Measurements from ENCODE around the gene PSMB8.
"Not testable (repeated sequence)": the region's sequence is repeated elsewhere in the genome, so short reads cannot be mapped to it uniquely, and the experiment has no call there.

PSMB8 gene

GRCh38 chr6:32805404-32805803 lies 38.4 kb downstream of the PSMB8 start:
- DNase-seq; H3K9me3 ChIP-seq (ENCODE audit: control extremely low read depth in 1 of 5, control insufficient read depth in 4 of 5, insufficient read depth in 2 of 5, low read depth in 1 of 5, low read length in 4 of 5); H3K4me3 ChIP-seq (ENCODE audit: control insufficient read depth in 1 of 7, extremely low read depth in 1 of 7, insufficient read depth in 4 of 7, low read depth in 2 of 7, low read length in 6 of 7); H3K4me1 ChIP-seq (ENCODE audit: control extremely low read depth in 1 of 4, control insufficient read depth in 4 of 4, insufficient read depth in 4 of 4, low read length in 3 of 4); POLR2A ChIA-PET; H3K36me3 ChIP-seq (ENCODE audit: control insufficient read depth in 4 of 4, insufficient read depth in 4 of 4, low read length in 3 of 4); H3K27ac ChIP-seq (ENCODE audit: insufficient read depth in 1 of 2, low read depth in 1 of 2, low read length in 2 of 2, poor library complexity in 1 of 2, severe bottlenecking in 2 of 2); H3K27me3 ChIP-seq (replicated peaks in 2 of 5; ENCODE audit: control insufficient read depth in 4 of 5, insufficient read depth in 5 of 5, low read length in 4 of 5): not testable (repeated sequence)
- CTCF ChIA-PET = interaction anchor here (1.0 to 1.7 kb wide), 2 partner anchors 12 to 33 kb away, joined by 3 read pairs; partner anchors contain the start of gene TAP2

GRCh38 chr6:32803416-32803815 lies 40.4 kb downstream of the PSMB8 start:
- Histone ChIP-seq H3K27me3 (replicated peaks in 2 of 5; ENCODE audit: control insufficient read depth in 4 of 5, insufficient read depth in 5 of 5, low read length in 4 of 5) (no peaks in the 10 kb centered on the region), H3K36me3 (ENCODE audit: control insufficient read depth in 4 of 4, insufficient read depth in 4 of 4, low read length in 3 of 4) (no peaks in the 10 kb centered on the region), H3K4me1 (ENCODE audit: control extremely low read depth in 1 of 4, control insufficient read depth in 4 of 4, insufficient read depth in 4 of 4, low read length in 3 of 4) (peaks cover 0 to 8% (median 6%) of the 10 kb centered on the region in 4 experiments), H3K27ac (ENCODE audit: insufficient read depth in 1 of 2, low read depth in 1 of 2, low read length in 2 of 2, poor library complexity in 1 of 2, severe bottlenecking in 2 of 2) (no peak overlapping the region), H3K4me3 (ENCODE audit: control insufficient read depth in 1 of 7, extremely low read depth in 1 of 7, insufficient read depth in 4 of 7, low read depth in 2 of 7, low read length in 6 of 7) (no peak overlapping the region), H3K9me3 (ENCODE audit: control extremely low read depth in 1 of 5, control insufficient read depth in 4 of 5, insufficient read depth in 2 of 5, low read depth in 1 of 5, low read length in 4 of 5) (peaks cover 0 to 9% (median 2%) of the 10 kb centered on the region in 5 experiments)
- ChIA-PET POLR2A (no interaction called here), CTCF (interaction anchor here (0.9 to 1.3 kb wide), 3 partner anchors 22 to 390 kb away, joined by 3 to 5 read pairs (median 3); no protein-coding TSS in a partner anchor)
- no CpG with 5 or more reads among the region's 2 CpGs for WGBS (ENCODE audit: insufficient coverage)
- peak in 1 of 3 donors; percentile 11 for DNase-seq

- CTCF ChIA-PET = interaction anchor here (0.9 to 1.5 kb wide), 7 partner anchors 9 to 56 kb away, joined by 3 to 6 read pairs (median 4); partner anchors contain the start of genes HLA-DQB2 and TAP2
- no peak for DNase-seq
- no CpG with 5 or more reads among the region's 3 CpGs for WGBS (ENCODE audit: insufficient coverage)
- Histone ChIP-seq H3K4me3 (ENCODE audit: control insufficient read depth in 1 of 7, extremely low read depth in 1 of 7, insufficient read depth in 4 of 7, low read depth in 2 of 7, low read length in 6 of 7) (no peak overlapping the region), H3K36me3 (ENCODE audit: control insufficient read depth in 4 of 4, insufficient read depth in 4 of 4, low read length in 3 of 4) (no peaks in the 10 kb centered on the region), H3K27ac (ENCODE audit: insufficient read depth in 1 of 2, low read depth in 1 of 2, low read length in 2 of 2, poor library complexity in 1 of 2, severe bottlenecking in 2 of 2) (no peak overlapping the region), H3K27me3 (replicated peaks in 2 of 5; ENCODE audit: control insufficient read depth in 4 of 5, insufficient read depth in 5 of 5, low read length in 4 of 5) (no peaks in the 10 kb centered on the region), H3K4me1 (ENCODE audit: control extremely low read depth in 1 of 4, control insufficient read depth in 4 of 4, insufficient read depth in 4 of 4, low read length in 3 of 4) (peaks cover 4 to 25% (median 21%) of the 10 kb centered on the region in 4 experiments), H3K9me3 (ENCODE audit: control extremely low read depth in 1 of 5, control insufficient read depth in 4 of 5, insufficient read depth in 2 of 5, low read depth in 1 of 5, low read length in 4 of 5) (peaks cover 0 to 10% (median 2%) of the 10 kb centered on the region in 5 experiments)
- POLR2A ChIA-PET = no interaction called here
Measured at GRCh38 chr6:32799740-32800139, 44.1 kb downstream of the PSMB8 start.

DNA sequence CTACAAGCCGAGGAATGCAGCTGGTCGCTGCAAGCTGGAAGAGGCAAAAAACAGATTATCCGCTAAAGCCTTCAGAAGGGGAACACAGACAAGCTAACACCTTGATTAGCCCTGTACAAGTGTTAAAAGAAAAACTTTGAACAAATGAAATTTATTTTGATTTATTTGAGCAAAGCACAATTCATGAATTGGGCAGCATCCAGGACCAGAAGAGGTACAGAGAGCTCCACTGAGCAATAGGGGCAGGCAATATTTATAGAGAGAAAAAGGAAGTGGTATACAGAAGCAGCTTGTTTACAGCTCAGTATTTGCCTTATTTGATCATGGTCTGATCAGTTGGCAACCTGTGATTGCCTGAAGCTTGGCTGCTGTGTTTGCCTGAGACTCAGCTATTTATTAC lies 44.7 kb downstream of the PSMB8 start:
- peaks cover 0 to 10% (median 2%) of the 10 kb centered on the region in 5 experiments for H3K9me3 ChIP-seq (ENCODE audit: control extremely low read depth in 1 of 5, control insufficient read depth in 4 of 5, insufficient read depth in 2 of 5, low read depth in 1 of 5, low read length in 4 of 5)
- POLR2A ChIA-PET = no interaction called here
- 100% methylated on average over 1 of the region's 3 CpGs for WGBS (ENCODE audit: insufficient coverage)

DNA sequence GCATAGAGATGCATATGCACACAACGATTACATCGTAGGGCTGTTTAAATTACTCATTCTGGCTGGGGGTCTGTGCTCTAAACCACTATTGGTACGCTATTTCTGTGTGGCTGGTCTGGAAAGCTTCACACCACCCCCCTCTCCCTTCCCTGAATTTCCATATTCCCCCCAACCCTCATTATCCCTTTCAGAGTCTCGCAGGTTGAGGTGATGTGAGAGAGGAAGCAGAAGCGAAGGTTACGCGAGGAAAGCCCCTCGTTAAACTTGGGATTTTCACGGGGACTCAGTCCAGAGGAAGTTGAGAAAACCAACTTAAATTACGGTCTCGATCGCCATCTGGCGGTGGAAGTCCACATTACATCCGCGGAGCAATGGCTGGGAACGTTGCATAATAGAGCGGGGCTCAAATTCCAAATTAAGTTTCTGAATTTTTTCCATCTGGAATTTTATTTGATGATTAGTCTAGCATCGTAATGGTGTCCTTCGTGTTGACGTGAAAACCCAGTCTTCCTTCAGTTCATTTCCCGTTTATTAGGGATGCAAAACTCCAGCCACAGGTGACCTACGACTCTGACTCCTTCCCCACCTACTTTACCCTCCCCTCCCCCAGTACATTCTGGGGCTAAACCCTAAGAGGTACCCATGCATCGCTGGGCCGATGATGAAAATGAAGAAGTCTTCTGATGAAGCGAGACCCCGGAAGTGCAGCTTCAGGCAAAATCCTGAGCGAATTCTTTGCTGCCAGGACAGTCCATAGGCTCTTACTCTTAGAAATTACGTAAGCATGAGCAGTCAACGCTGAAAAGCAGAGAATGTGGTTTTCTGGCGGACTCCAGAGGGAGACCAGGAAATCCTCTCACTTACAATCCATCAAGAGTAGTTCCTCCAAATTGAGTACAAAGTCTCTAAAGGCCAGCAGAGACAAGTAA lies 46.7 kb downstream of the PSMB8 start:
- H3K27ac ChIP-seq (ENCODE audit: insufficient read depth in 1 of 2, low read depth in 1 of 2, low read length in 2 of 2, poor library complexity in 1 of 2, severe bottlenecking in 2 of 2) = no peak overlapping the region
- 0% methylated on average over 19 of the region's 30 CpGs for WGBS (ENCODE audit: insufficient coverage)
- peaks cover 14 to 43% (median 27%) of the 10 kb centered on the region in 4 experiments for H3K4me1 ChIP-seq (ENCODE audit: control extremely low read depth in 1 of 4, control insufficient read depth in 4 of 4, insufficient read depth in 4 of 4, low read length in 3 of 4)
- ChIA-PET CTCF (interaction anchor here (1.3 to 2.3 kb wide), 5 partner anchors 9 to 383 kb away, joined by 3 to 14 read pairs (median 7); no protein-coding TSS in a partner anchor), POLR2A (no interaction called here)
- H3K9me3 ChIP-seq (ENCODE audit: control extremely low read depth in 1 of 5, control insufficient read depth in 4 of 5, insufficient read depth in 2 of 5, low read depth in 1 of 5, low read length in 4 of 5) = peaks cover 0 to 10% (median 2%) of the 10 kb centered on the region in 5 experiments
- DNase-seq = peak; percentile 67 to 89 (median 84)
- peak overlapping the region in 6 of 7 experiments; percentile 52 to 79 (median 61) for H3K4me3 ChIP-seq (ENCODE audit: control insufficient read depth in 1 of 7, extremely low read depth in 1 of 7, insufficient read depth in 4 of 7, low read depth in 2 of 7, low read length in 6 of 7)
- no peaks in the 10 kb centered on the region for H3K27me3 ChIP-seq (replicated peaks in 2 of 5; ENCODE audit: control insufficient read depth in 4 of 5, insufficient read depth in 5 of 5, low read length in 4 of 5)
- H3K36me3 ChIP-seq (ENCODE audit: control insufficient read depth in 4 of 4, insufficient read depth in 4 of 4, low read length in 3 of 4) = no peaks in the 10 kb centered on the region

More for the DNA sequence above, 44.7 kb downstream of the PSMB8 start:
- Histone ChIP-seq H3K4me3 (ENCODE audit: control insufficient read depth in 1 of 7, extremely low read depth in 1 of 7, insufficient read depth in 4 of 7, low read depth in 2 of 7, low read length in 6 of 7) (no peak overlapping the region), H3K27me3 (replicated peaks in 2 of 5; ENCODE audit: control insufficient read depth in 4 of 5, insufficient read depth in 5 of 5, low read length in 4 of 5) (no peaks in the 10 kb centered on the region), H3K36me3 (ENCODE audit: control insufficient read depth in 4 of 4, insufficient read depth in 4 of 4, low read length in 3 of 4) (no peaks in the 10 kb centered on the region), H3K27ac (ENCODE audit: insufficient read depth in 1 of 2, low read depth in 1 of 2, low read length in 2 of 2, poor library complexity in 1 of 2, severe bottlenecking in 2 of 2) (no peak overlapping the region), H3K4me1 (ENCODE audit: control extremely low read depth in 1 of 4, control insufficient read depth in 4 of 4, insufficient read depth in 4 of 4, low read length in 3 of 4) (peaks cover 10 to 30% (median 26%) of the 10 kb centered on the region in 4 experiments)
- CTCF ChIA-PET = interaction anchor here (0.7 to 1.5 kb wide), 8 partner anchors 10 to 56 kb away, joined by 3 to 6 read pairs (median 4); partner anchors contain the start of genes HLA-DQB2 and TAP2
- peak in 2 of 3 donors; percentile 59 to 69 for DNase-seq

DNA sequence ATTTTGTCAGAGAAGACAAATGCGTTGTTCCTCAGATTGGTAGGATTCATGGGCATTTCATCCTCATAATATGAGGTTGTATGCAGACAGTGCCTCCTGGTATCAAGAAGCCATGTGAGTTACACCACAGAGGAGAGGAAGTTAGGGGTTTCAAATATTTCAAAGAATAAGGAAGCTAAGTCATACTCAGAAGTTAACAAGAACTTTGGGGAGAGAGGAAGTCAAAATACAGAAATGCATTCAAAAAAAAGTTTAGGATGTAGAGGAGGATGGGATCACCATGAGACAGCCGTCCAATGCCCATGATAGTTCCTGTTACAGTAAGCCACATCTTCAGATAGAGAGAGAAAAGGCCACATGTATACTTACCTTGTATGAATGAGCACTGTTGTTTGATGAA lies 49.3 kb downstream of the PSMB8 start:
- DNase-seq = peak in 2 of 3 donors; percentile 70 to 78
- POLR2A ChIA-PET = interaction anchor here (0.6 kb wide), 1 partner anchor 871 kb away, joined by 3 read pairs; no protein-coding TSS in a partner anchor
- Histone ChIP-seq H3K27me3 (replicated peaks in 2 of 5; ENCODE audit: control insufficient read depth in 4 of 5, insufficient read depth in 5 of 5, low read length in 4 of 5) (no peaks in the 10 kb centered on the region), H3K9me3 (ENCODE audit: control extremely low read depth in 1 of 5, control insufficient read depth in 4 of 5, insufficient read depth in 2 of 5, low read depth in 1 of 5, low read length in 4 of 5) (peaks cover 0 to 10% (median 2%) of the 10 kb centered on the region in 5 experiments), H3K27ac (ENCODE audit: insufficient read depth in 1 of 2, low read depth in 1 of 2, low read length in 2 of 2, poor library complexity in 1 of 2, severe bottlenecking in 2 of 2) (no peak overlapping the region), H3K4me1 (ENCODE audit: control extremely low read depth in 1 of 4, control insufficient read depth in 4 of 4, insufficient read depth in 4 of 4, low read length in 3 of 4) (peaks cover 14 to 43% (median 27%) of the 10 kb centered on the region in 4 experiments), H3K4me3 (ENCODE audit: control insufficient read depth in 1 of 7, extremely low read depth in 1 of 7, insufficient read depth in 4 of 7, low read depth in 2 of 7, low read length in 6 of 7) (peak overlapping the region in 2 of 7 experiments; percentile 26 to 38), H3K36me3 (ENCODE audit: control insufficient read depth in 4 of 4, insufficient read depth in 4 of 4, low read length in 3 of 4) (no peaks in the 10 kb centered on the region)
- CTCF ChIA-PET = interaction anchor here (0.8 to 2.2 kb wide), 14 partner anchors 9 to 676 kb away, joined by 3 to 9 read pairs (median 5); partner anchors contain the start of genes HLA-DQA2, PSMB8, PSMB9 and TAP1
- 0% methylated on average over 1 of the region's 2 CpGs for WGBS (ENCODE audit: insufficient coverage)
